H7 (cell line): ENCODE data around the gene NFU1. TPM values are rescaled to one million over a fixed set of nuclear protein-coding genes. Genes with fewer than 3 reads are reported as not detected.
A peak's percentile ranks its signal among the peaks of the same experiment; 100 is the strongest.
"Not testable (repeated sequence)": the region's sequence is repeated elsewhere in the genome, so short reads cannot be mapped to it uniquely, and the experiment has no call there.

Source experiments
- DNase-seq: peaks from one replicate; pipeline ENCODE4 v3.0.0; 2012
- H3K27me3 ChIP-seq: 2 replicates; pipeline ENCODE4 v1.6.0; 2011; ENCODE audit warnings: mild to moderate bottlenecking, low read length; ENCODE audit not compliant: control insufficient read depth, insufficient read depth
- H3K36me3 ChIP-seq: replicated peaks from 2 replicates; pipeline ENCODE4 v1.5.1; 2011; ENCODE audit warnings: low read length; ENCODE audit not compliant: control insufficient read depth, insufficient read depth
- H3K4me3 ChIP-seq: 2 replicates; pipeline ENCODE4 v1.5.1; 2011; ENCODE audit warnings: low read depth, mild to moderate bottlenecking, control low read depth, low read length, moderate library complexity; ENCODE audit not compliant: insufficient read depth
- total RNA-seq: library from RNA; depleted of rRNA; stranded (reverse); fragments of >200 nt; shearing (Covaris generic); gene quantifications from 2 replicates; pipeline ENCODE4 v1.2.3, GENCODE V29; 2014

Gene NFU1
- total RNA-seq, 1 experiment from 2014 or later, result 36.2 TPM

DNA sequence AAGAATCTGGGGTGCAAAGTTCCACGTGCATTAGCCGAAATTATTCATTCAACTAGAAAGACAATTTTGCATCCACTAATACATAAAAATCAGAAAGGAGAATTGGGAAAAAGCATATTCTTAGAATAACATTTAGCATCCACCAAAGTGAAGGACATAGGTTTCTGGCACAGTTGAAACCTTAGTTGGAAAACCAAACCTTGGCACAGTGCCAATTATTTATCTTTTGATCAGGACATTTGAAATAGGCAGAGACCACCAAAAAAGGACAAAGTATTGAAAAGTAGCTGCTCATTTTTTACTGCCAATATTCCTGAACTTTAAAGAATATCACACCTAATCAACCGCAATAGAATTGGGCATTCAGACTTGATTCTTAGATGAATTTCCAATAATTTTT lies 25.5 kb upstream of the NFU1 start:
- Histone ChIP-seq H3K4me3 (no peak overlapping the region), H3K36me3 (no peaks in the 10 kb centered on the region; the same call in none of the 2 replicates), H3K27me3 (no peaks in the 10 kb centered on the region)
- no peak for DNase-seq

DNA sequence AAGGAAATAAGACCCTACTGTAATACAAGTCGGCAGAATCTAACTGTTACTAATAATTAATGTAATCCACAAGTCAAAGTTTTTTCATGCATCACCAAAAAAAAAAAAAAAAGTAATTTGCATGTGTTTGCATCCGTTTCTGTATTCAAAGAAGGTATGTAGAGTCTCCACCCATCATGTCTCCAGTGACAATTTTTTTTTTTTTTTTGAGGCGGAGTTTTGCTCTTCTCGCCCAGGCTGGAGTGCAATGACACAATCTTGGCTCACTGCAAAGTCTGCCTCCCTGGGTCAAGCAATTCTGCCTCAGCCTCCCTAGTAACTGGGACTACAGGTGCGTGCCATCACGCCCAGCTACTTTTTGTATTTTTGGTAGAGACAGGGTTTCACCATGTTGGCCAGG lies 24.2 kb upstream of the NFU1 start:
- H3K36me3 ChIP-seq, result no peaks in the 10 kb centered on the region; the same call in none of the 2 replicates
- no peaks in the 10 kb centered on the region for H3K27me3 ChIP-seq
- no peak overlapping the region for H3K4me3 ChIP-seq
- DNase-seq, result no peak

DNA sequence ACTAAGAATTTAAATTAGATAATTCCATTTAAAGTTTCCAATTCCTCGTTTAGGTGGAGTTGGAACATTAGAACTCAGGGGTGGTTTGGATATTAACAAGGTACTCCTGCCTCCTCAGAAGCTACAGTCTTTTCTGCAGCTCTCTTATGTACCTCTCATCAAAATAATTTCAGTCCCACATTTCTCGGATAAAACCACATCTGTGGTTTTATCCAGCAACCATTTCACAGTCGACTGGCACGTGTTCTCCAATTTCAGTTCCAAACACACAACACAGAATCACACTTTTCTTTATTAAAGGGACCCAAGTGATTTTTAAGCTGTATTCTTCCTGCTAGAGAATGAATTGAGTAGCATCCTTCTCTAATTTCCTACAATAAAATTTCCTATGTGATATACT lies 22.7 kb upstream of the NFU1 start:
- no peak for DNase-seq
- Histone ChIP-seq H3K36me3 (no peaks in the 10 kb centered on the region), H3K4me3 (no peak overlapping the region), H3K27me3 (no peaks in the 10 kb centered on the region)

DNA sequence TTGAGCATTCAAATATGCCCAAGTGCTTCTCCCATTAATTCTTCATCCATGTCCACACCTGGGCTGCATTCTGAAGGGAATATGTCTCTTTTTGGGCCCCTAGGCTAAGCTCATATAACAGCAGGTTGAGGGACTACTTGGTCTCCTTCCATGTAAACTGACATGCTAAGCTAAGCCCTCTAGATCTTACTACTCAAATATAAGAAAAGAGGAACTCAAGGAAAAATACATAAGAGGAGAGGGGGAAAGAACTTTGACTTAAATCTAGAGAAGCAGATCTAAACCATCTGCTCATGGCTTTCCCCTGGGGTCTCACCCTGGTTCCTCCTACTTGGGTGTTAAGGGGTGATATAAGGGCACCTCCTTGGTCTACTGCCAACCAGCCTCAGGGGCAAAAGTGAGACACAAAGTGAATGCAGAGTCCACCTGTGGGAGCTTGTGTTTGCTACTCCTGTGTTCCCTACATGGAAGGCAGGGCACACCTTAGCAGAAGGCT lies 19.8 kb upstream of the NFU1 start:
- H3K36me3 ChIP-seq, result no peaks in the 10 kb centered on the region
- no peak for DNase-seq
- no peaks in the 10 kb centered on the region for H3K27me3 ChIP-seq
- H3K4me3 ChIP-seq, result no peak overlapping the region

DNA sequence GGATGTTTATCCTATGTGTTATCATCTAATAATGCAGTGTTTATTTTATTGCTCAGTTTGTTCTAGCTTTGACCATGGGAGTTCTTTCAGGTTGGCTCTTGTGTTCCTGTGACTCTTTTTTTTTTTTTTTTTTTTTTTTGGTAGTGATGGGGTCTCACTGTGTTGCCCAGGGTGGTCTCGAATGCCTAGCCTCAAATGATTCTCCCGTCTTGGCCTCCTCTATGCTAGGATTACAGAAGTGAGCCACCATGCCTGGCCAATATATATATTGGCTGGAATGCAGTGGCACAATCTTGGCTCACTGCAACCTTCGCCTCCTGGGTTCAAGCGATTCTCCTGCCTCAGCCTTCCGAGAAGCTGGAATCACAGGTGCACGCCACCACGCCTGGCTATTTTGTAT lies 18.9 kb upstream of the NFU1 start:
- Histone ChIP-seq H3K27me3 (no peaks in the 10 kb centered on the region), H3K36me3 (no peaks in the 10 kb centered on the region), H3K4me3 (no peak overlapping the region)
- DNase-seq, result no peak

DNA sequence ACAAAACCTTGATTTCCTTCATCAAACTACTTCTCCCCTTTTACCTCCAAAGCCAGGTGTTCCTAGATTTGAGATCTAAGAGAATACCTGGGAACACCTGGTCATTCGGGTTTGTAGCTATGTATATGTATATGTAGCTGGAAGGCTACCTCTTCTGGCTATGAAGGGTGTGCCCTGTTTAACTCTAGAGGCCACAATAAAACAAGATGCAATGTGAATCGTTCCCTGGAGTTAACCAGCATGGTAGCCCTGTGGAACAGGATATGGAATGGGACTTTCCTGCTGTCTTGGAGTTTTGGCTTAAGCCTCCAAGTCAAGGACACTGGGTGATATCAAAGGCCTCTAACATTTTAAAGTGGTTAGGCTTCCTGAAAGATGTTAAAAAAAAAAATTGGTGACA lies 17.7 kb upstream of the NFU1 start:
- Histone ChIP-seq H3K36me3 (no peaks in the 10 kb centered on the region), H3K27me3 (no peaks in the 10 kb centered on the region), H3K4me3 (no peak overlapping the region)
- no peak for DNase-seq

DNA sequence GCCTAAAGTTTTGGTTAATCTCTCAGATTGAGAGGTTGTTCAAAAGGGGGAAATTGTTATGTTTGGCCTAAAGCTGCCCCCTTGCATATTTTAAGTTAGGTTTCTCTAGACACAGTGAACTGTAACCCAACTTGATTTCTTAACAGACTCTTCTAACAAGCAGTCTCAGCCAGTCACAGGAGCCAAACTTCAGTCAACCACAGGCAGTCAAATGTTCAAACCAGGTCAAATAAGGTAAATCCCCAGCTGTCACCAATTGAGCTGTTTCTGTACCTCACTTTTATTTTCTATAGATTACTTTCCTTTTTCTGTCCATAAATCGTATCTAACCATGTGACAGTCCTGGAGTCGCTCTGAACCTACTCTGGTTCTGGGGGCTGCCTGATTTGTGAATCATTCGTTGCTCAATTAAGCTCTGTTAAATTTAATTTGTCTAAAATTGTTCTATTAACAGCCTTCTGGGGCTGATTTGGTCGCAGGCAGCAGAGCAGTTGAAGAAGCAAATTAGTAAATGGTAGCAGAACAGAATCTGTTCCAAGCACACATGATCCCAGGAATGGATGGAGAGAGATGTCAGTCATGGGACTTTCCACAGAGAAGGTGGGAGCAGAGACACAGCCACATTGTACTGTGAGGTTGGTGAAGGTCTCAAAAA lies 16.4 kb upstream of the NFU1 start:
- no peaks in the 10 kb centered on the region for H3K27me3 ChIP-seq
- DNase-seq, result no peak
- H3K4me3 ChIP-seq, result no peak overlapping the region
- H3K36me3 ChIP-seq, result no peaks in the 10 kb centered on the region

DNA sequence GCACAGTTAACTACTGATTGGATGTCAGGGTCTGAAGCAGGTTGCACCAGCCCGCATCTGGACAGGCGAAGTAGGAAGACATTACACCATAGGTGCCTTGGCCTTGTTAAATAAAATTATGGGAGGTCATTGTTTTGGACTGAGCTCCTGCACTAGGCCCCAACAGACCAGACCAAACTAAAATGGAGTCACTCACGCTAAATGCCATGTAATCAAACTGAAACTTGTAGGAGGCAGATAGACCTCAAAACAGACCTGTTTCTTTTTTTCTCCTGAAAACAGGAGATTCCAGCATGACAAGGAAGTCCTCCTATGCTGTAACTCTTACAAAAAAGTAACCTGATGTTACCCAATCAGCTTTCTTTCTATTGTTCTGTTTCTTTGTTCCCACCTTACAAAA lies 15.5 kb upstream of the NFU1 start:
- Histone ChIP-seq H3K4me3 (no peak overlapping the region), H3K27me3 (no peaks in the 10 kb centered on the region), H3K36me3 (no peaks in the 10 kb centered on the region)
- no peak for DNase-seq

DNA sequence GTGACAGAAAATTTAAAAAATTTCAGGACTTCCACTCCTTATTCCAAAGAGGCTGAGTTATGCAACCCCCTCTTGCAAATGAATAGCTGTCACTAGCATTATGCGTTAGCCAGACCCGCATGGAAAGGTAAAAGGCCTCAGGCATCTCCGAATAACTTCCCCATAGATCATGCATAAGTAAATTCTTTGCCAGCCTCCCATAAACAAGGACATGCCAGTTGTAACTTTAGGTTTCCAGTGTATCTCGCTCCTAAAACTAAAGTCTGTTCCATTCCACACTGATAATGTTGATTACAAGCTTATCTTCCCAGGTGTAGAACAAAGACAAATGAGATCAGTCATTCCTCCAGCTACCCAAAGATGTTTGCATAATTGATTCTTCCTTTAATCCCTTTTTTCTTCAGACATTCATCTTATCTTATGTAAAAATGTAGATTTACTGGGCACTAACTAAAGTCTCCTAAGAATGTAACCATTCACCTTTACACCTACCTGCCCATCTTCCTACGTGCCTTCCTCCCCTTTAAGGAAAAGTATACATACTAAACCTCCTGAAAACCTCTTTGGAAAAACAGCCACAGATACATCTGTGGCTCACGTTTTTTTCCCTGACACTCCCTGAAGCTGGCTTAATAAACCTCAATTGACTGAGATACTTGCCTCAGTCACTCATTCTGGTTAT lies 13.6 kb upstream of the NFU1 start:
- no peaks in the 10 kb centered on the region for H3K27me3 ChIP-seq
- H3K4me3 ChIP-seq, result no peak overlapping the region
- DNase-seq, result no peak

DNA sequence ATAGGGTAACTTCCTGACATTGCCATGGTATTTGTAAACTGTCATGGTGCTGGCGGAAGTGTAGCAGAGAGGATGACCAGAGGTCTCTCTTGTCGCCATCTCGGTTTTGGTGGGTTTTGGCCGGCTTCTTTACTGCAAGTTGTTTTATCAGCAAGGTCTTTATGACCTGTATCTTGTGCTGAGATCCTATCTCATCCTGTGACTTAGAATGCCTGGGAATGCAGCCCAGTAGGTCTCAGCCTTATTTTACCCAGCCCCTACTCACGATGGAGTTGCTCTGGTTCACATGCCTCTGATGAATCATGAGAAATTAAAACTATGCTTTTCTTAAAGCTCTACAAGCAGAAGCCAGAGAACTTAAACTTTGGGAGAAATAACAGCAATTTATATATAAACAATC lies 12.7 kb upstream of the NFU1 start:
- no peak for DNase-seq
- Histone ChIP-seq H3K27me3 (no peaks in the 10 kb centered on the region), H3K4me3 (no peak overlapping the region), H3K36me3 (no peaks in the 10 kb centered on the region)

More for the DNA sequence above, 13.6 kb upstream of the NFU1 start:
- no peaks in the 10 kb centered on the region for H3K36me3 ChIP-seq

DNA sequence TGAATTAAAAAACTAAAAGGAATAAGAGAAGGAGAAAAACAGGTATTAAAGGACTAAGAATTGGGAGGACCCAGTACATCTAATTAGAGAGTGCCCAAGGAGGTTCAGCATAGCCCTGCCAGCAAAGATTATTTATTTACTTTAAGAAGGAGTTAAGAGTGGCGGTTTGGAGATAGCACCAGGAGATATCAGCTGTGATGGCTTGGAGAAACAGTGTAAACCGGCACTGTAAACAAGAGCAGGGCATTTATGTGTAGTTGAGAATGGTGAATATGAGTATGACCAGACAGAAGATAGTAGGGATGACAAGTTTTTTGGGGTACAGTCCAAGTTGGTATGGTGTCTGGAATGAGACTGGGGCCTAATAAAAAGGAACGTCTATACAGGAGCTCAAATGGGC lies 6.4 kb upstream of the NFU1 start:
- H3K36me3 ChIP-seq, H3K27me3 ChIP-seq, DNase-seq, H3K4me3 ChIP-seq: not testable (repeated sequence)

DNA sequence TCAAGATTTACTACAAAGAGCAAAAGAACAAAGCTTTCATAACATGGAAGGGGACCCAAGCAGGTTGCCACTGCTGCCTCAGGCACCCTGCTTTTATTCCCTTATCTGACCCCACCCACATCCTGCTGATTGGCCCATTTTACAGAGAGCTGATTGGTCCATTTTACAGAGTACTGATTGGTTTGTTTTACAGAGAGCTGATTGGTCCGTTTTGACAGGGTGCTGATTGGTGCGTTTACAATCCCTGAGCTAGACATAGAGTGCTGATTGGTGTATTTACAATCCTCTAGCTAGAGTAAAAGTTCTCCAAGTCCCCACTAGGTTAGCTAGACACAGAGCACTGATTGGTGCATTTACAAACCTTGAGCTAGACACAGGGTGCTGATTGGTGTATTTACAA lies 2.3 kb upstream of the NFU1 start:
- H3K4me3 ChIP-seq, H3K36me3 ChIP-seq, DNase-seq, H3K27me3 ChIP-seq: not testable (repeated sequence)

DNA sequence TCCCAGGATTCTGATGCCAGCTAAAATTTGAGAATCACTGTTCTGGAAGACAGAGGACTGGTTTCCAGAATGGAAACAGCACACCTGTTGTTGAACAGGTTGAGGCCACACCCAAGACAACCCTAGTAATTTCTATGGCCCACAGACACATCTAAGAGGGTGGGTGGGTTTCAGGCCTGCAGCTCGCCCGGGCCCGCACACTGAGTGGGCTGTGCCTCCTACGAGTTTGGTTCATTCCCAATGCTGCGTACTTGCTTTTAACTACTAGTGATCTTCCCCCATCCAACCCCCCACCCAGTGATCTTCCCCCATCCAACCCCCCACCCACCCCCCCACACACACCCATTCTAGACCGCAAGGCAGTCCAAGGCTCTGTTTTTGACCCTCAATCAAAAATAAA lies 1.3 kb upstream of the NFU1 start:
- Histone ChIP-seq H3K36me3 (no peaks in the 10 kb centered on the region), H3K27me3 (no peaks in the 10 kb centered on the region), H3K4me3 (no peak overlapping the region)
- DNase-seq, result no peak

DNA sequence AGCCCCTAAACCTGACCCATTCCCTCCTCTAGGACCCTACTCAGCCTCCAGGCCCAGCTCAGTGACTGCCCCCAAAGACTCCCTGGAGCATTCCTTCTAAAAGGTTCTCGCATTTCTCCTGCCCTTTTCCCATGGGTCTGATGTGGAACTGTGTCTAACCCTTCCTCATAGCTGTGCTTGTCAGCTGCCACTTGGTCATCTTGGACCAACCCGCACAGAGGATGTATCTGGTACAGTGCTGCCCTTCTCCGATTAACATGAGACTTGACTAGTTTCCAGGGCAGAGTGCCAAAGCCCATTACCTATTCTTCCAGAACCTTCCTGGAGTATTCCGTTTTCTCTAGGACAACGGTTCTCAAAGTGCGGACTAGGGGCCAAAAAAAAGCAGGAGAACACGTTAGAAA lies 518 bp upstream of the NFU1 start:
- Histone ChIP-seq H3K4me3 (peak overlapping the region; percentile 93), H3K27me3 (no peaks in the 10 kb centered on the region), H3K36me3 (no peaks in the 10 kb centered on the region)
- DNase-seq, result no peak

DNA sequence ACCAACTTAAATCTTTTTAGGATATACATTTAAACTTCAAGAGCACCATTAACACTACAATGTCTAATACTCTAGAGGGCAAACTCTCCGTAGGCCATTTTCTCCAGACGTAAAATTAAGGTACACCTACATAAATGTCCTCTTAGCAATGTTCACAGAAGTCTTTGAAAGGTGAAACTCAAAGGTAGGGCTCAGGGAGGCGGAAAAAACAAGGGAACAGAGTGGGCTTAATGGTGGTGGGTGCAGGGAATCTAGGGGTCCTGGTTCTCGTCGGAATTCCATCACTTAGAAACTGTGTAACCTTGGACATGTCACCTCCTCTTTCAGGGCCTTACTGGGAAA lies 668 bp downstream of the NFU1 start:
- DNase-seq, result no peak
- peak overlapping the region; percentile 93 for H3K4me3 ChIP-seq
- no peaks in the 10 kb centered on the region for H3K27me3 ChIP-seq
- no peaks in the 10 kb centered on the region for H3K36me3 ChIP-seq
